Measurements from ENCODE around the gene ZNF784.

DNA sequence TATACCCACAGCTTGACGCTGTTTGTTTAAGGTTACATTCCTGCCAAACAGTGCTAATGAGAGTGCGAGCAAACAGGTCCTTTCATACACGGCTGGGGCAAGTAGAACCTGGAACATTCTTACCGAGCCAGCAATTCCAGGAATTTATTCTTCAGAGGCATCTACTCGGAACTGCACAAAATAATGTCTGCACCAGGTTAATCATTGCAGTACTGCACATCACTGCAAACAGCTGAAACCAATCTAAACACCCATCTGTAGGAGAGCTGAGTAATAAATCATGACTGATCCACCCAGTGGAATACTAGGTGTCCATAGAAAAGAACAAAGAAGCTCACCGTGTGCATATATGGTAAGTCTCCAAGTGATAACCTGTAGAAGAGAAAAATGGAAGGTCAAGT, 42.5 kb downstream of the ZNF784 start:
- TF ChIP-seq CTCF (IDR thresholded peaks at IDR 0.05) = no peak
- no peak for TF ChIP-seq POLR2A (IDR thresholded peaks at IDR 0.05)
- no peak for TF ChIP-seq EP300 (IDR thresholded peaks at IDR 0.05)
